Placental pericyte (primary cell): ENCODE results near the gene ZSCAN30. TPM values are rescaled to one million over a fixed set of nuclear protein-coding genes. Genes with fewer than 3 reads are reported as not detected.

Source experiments
- total RNA-seq: library from RNA; depleted of rRNA; stranded (reverse); fragments of >200 nt; gene quantifications from 2 replicates; pipeline ENCODE4 v1.2.3, GENCODE V29; 2012

The ZSCAN30 gene
- 10.1 and 21.0 TPM in 2 replicates for total RNA-seq

DNA sequence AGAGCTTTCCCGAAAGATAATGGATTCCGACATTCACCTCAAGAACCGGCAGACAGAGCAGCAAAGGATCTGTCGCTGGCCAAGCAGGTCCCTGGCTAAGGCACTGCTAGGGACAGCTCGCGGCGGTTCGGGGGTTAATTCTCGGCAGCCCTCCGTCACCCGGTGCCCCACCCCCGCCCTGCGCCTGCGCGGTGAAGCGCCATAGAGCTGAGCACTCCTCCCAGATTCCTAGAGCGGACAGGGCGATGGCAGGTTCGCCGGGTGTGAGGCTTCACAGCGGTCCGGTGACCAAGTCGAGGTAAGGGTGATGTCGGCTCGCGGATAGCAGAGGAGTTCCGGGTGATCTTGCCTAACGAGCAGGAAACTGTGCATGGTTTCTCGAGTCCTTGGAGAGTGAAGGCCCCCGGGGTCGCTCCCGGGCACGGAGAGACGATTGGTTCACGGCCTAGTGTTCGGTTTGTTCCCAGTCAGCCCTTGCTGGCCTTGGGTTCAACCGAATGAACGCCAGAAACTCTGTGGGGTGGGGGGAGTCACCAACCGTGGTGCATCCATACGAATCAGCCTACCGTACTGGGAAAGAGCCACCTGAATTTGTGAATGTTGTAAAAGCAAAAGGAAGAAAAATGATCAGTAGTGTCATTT lies at the start of gene ZSCAN30:
Gene ZSCAN30, minus strand, starts transcription at position 136 of the 642 bp plus-strand sequence. CDS start 25,877 bp downstream, outside the sequence.

DNA sequence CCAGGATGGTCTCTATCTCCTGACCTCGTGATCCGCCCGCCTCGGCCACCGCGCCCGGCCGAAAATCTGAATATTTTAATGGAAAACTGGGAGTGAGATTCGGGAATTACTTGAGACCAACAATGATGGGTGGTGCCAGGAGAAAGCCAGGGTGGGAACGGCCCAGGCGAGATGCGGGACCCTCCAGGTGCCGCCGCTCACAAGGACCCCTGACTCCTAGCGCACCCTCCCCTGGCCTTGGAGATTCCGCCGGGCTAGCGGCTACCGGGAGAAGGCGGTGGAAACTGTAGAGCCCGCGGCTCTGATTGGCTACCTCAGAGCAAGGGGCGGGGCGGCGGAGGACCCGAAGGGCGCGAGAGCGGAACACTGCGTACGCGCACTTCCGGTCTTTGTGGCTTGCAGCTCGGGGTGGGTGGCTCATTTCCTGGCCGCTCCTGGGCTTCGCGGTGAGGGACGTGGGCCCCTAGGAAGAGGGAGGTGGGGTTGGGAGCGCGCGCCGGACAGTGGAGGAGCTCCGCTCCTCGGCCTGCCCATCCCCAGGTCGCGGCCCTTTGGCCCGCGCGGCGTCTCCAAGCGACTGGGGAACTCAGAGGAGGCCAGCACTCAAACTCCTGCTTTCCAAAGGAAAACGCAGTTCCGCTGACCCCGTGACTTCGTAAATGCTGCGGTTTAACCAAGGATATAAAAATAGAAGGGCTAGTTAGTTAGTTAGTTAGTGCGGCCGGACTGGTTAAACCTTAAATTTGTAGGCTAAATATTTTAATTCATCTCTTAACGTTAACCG lies 49.2 kb downstream of the ZSCAN30 start, which contains the start of gene ZNF397:
Gene ZNF397, plus strand, starts transcription at position 371 of the 784 bp plus-strand sequence. CDS start 1,437 bp downstream, outside the sequence.

Other genes starting within 250 kb of the ZSCAN30 start
- 23.2 and 30.9 TPM in 2 replicates for gene MAPRE2, start 248.8 kb downstream of the ZSCAN30 start, total RNA-seq
- 10.6 and 12.7 TPM in 2 replicates for gene ZNF397, start 49.2 kb downstream of the ZSCAN30 start, total RNA-seq
- 28.9 and 39.5 TPM in 2 replicates for gene ZNF24, start 54.2 kb upstream of the ZSCAN30 start, total RNA-seq
- 0.57 and 1.8 TPM in 2 replicates for gene ZNF396, start 87.1 kb upstream of the ZSCAN30 start, total RNA-seq
- 5.6 and 7.4 TPM in 2 replicates for gene INO80C, start 207.7 kb upstream of the ZSCAN30 start, total RNA-seq